ENCODE data around the gene ADO. TPM values are rescaled to one million over a fixed set of nuclear protein-coding genes. Genes with fewer than 3 reads are reported as not detected.

The ADO gene
- total RNA-seq, 3 donors from 2014 or later: 13.9 to 27.1 (median 22.9) TPM

GRCh38 chr10:62795100-62795499 lies 9.4 kb upstream of the ADO start:
- H3K27ac ChIP-seq: no peak overlapping the region
- DNase-seq (ENCODE audit: low spot score in 2 of 2): no peak
- H3K27me3 ChIP-seq: no peaks in the 10 kb centered on the region
- H3K4me3 ChIP-seq: no peak overlapping the region
- H3K9me3 ChIP-seq: no peaks in the 10 kb centered on the region
- intact Hi-C loops (cut with DNase I; ENCODE audit: low total_unique reads): no loop called here
- H3K4me1 ChIP-seq: no peaks in the 10 kb centered on the region
- TF ChIP-seq POLR2A (IDR thresholded peaks at IDR 0.05): no peak
- TF ChIP-seq POLR2AphosphoS5 (IDR thresholded peaks at IDR 0.05): no peak
- TF ChIP-seq CTCF (IDR thresholded peaks at IDR 0.05): no peak
- H3K36me3 ChIP-seq: no peaks in the 10 kb centered on the region

GRCh38 chr10:62795762-62796161 lies 8.8 kb upstream of the ADO start:
- no peaks in the 10 kb centered on the region for H3K9me3 ChIP-seq
- H3K27ac ChIP-seq: no peak overlapping the region
- intact Hi-C loops (cut with DNase I; ENCODE audit: low total_unique reads): no loop called here
- no peaks in the 10 kb centered on the region for H3K36me3 ChIP-seq
- no peaks in the 10 kb centered on the region for H3K27me3 ChIP-seq
- TF ChIP-seq POLR2AphosphoS5 (IDR thresholded peaks at IDR 0.05): no peak
- no peak for TF ChIP-seq CTCF (IDR thresholded peaks at IDR 0.05)
- no peak for TF ChIP-seq POLR2A (IDR thresholded peaks at IDR 0.05)
- no peak overlapping the region for H3K4me3 ChIP-seq
- H3K4me1 ChIP-seq: no peaks in the 10 kb centered on the region
- DNase-seq (ENCODE audit: low spot score in 2 of 2): no peak

GRCh38 chr10:62796896-62797295 lies 7.6 kb upstream of the ADO start:
- no peaks in the 10 kb centered on the region for H3K27me3 ChIP-seq
- H3K4me1 ChIP-seq: no peaks in the 10 kb centered on the region
- no peaks in the 10 kb centered on the region for H3K36me3 ChIP-seq
- H3K27ac ChIP-seq: no peak overlapping the region
- H3K9me3 ChIP-seq: no peaks in the 10 kb centered on the region
- DNase-seq (ENCODE audit: low spot score in 2 of 2): no peak
- TF ChIP-seq POLR2AphosphoS5 (IDR thresholded peaks at IDR 0.05) (no peak), POLR2A (IDR thresholded peaks at IDR 0.05) (no peak), CTCF (IDR thresholded peaks at IDR 0.05) (no peak)
- intact Hi-C loops (cut with DNase I; ENCODE audit: low total_unique reads): no loop called here
- H3K4me3 ChIP-seq: no peak overlapping the region

- TF ChIP-seq POLR2A (IDR thresholded peaks at IDR 0.05): no peak
- TF ChIP-seq CTCF (IDR thresholded peaks at IDR 0.05): no peak
- no peak for TF ChIP-seq POLR2AphosphoS5 (IDR thresholded peaks at IDR 0.05)
- Histone ChIP-seq H3K27ac (no peak overlapping the region), H3K4me3 (no peak overlapping the region), H3K36me3 (no peaks in the 10 kb centered on the region), H3K4me1 (no peaks in the 10 kb centered on the region), H3K9me3 (no peaks in the 10 kb centered on the region), H3K27me3 (no peaks in the 10 kb centered on the region)
- intact Hi-C loops (cut with DNase I; ENCODE audit: low total_unique reads): no loop called here
- no peak for DNase-seq (ENCODE audit: low spot score in 2 of 2)
These were observed 2.6 kb upstream of the ADO start for GRCh38 chr10:62801871-62802270.

- Histone ChIP-seq H3K27me3 (no peaks in the 10 kb centered on the region), H3K9me3 (no peaks in the 10 kb centered on the region), H3K4me3 (peak overlapping the region; percentile 81 to 98 (median 86)), H3K36me3 (no peaks in the 10 kb centered on the region), H3K4me1 (peaks cover 0 to 7% of the 10 kb centered on the region in 2 donors), H3K27ac (peak overlapping the region; percentile 95 to 98)
- DNase-seq (ENCODE audit: low spot score in 2 of 2): no peak
- intact Hi-C loops (cut with DNase I; ENCODE audit: low total_unique reads): no loop called here
- TF ChIP-seq POLR2A (IDR thresholded peaks at IDR 0.05) (no peak), CTCF (IDR thresholded peaks at IDR 0.05) (no peak), POLR2AphosphoS5 (IDR thresholded peaks at IDR 0.05) (no peak)
These were observed 680 bp upstream of the ADO start for GRCh38 chr10:62803724-62804355.
